OCI-LY7 (cell line): ENCODE measurements around the gene CST9. TPM values are rescaled to one million over a fixed set of nuclear protein-coding genes. Genes with fewer than 3 reads are reported as not detected.

Experiments
- BruUV-seq: library from RNA; stranded (reverse); fragments of 400-500 nt; replicated peaks from 2 replicates; lab custom pipeline; 2021; lab: Mats Ljungman, UMichigan
- CTCF ChIA-PET: fragments of 300-600 bp; sonication (Branson Sonifier 250); formaldehyde crosslinking; loops from one replicate; lab custom pipeline; 2022; ENCODE audit warnings: antibody characterized with exemption; ENCODE audit not compliant: unreplicated experiment; lab: Charles Lee
- POLR2A ChIA-PET: fragments of 300-600 bp; sonication (Branson Sonifier 250); formaldehyde crosslinking; loops from one replicate; lab custom pipeline; 2022; ENCODE audit warnings: antibody characterized with exemption; lab: Charles Lee
- DNase-seq: peaks from one replicate; pipeline ENCODE4 v3.0.0-alpha.2; 2015; ENCODE audit warnings: low spot score
- H2AFZ ChIP-seq: fragments of 200-600 bp; sonication (generic), shearing (Covaris generic); 2 replicates; pipeline ENCODE4 v1.6.1; 2014; ENCODE audit warnings: mild to moderate bottlenecking, antibody characterized with exemption, low read length, moderate library complexity
- H3K27ac ChIP-seq: fragments of 200-600 bp; sonication (generic); 2 replicates; pipeline ENCODE4 v1.5.1; 2014; ENCODE audit warnings: mixed run types, low read depth, mild to moderate bottlenecking, moderate library complexity, low read length, inconsistent platforms; ENCODE audit not compliant: poor library complexity, severe bottlenecking
- H3K36me3 ChIP-seq: fragments of 200-600 bp; sonication (generic); 2 replicates; pipeline ENCODE4 v1.6.1; 2014; ENCODE audit warnings: mild to moderate bottlenecking, antibody characterized with exemption, low read length, moderate library complexity, mixed read lengths; ENCODE audit not compliant: insufficient read depth
- H3K4me1 ChIP-seq: fragments of 200-600 bp; sonication (generic); 2 replicates; pipeline ENCODE4 v1.5.1; 2014; ENCODE audit warnings: mild to moderate bottlenecking, low read length; ENCODE audit not compliant: insufficient read depth, poor library complexity, severe bottlenecking
- H3K4me2 ChIP-seq: fragments of 200-600 bp; sonication (generic); 2 replicates; pipeline ENCODE4 v1.6.1; 2014; ENCODE audit warnings: mild to moderate bottlenecking, low read length
- H3K4me3 ChIP-seq: fragments of 200-600 bp; sonication (generic); 2 replicates; pipeline ENCODE4 v1.5.1; 2014; ENCODE audit warnings: mild to moderate bottlenecking, low read depth, low read length; ENCODE audit not compliant: poor library complexity, severe bottlenecking
- H3K79me2 ChIP-seq: fragments of 200-600 bp; sonication (generic); 2 replicates; pipeline ENCODE4 v1.6.1; 2016; ENCODE audit warnings: low read depth, mild to moderate bottlenecking, low read length, moderate library complexity, mixed read lengths; ENCODE audit not compliant: insufficient read depth
- H3K9me2 ChIP-seq: fragments of 200-600 bp; sonication (generic); 2 replicates; pipeline ENCODE4 v1.6.1; 2016; ENCODE audit warnings: mild to moderate bottlenecking, low read length, mixed read lengths; ENCODE audit not compliant: insufficient read depth
- H3K9me3 ChIP-seq: fragments of 200-600 bp; sonication (generic); 2 replicates; pipeline ENCODE4 v1.6.1; 2014; ENCODE audit warnings: mild to moderate bottlenecking, mixed run types, low read length, mixed read lengths
- H4K20me1 ChIP-seq: fragments of 200-600 bp; sonication (generic); 2 replicates; pipeline ENCODE4 v1.6.1; 2014; ENCODE audit warnings: mild to moderate bottlenecking, antibody characterized with exemption, low read length, moderate library complexity, mixed read lengths; ENCODE audit not compliant: insufficient read depth
- CTCF ChIP-seq: fragments of 200-600 bp; sonication (generic); conservative IDR thresholded peaks from 2 replicates; pipeline ENCODE4 v1.5.1; 2014; ENCODE audit warnings: mild to moderate bottlenecking, antibody characterized with exemption, low read length, moderate library complexity, mixed read lengths
- EZH2phosphoT487 ChIP-seq: fragments of 200-600 bp; sonication (generic); IDR thresholded peaks from 2 replicates; pipeline ENCODE4 v1.6.1; 2018; ENCODE audit warnings: low read depth, borderline replicate concordance, mild to moderate bottlenecking, mixed run types, antibody characterized with exemption, low read length, moderate library complexity, mixed read lengths
- intact Hi-C: fragments of 100-400 bp; cut with micrococcal nuclease; formaldehyde crosslinking; loops from one replicate; pipeline ENCODE4 v1.10.0; 2022; ENCODE audit not compliant: unreplicated experiment
- total RNA-seq, 2 experiments: library from RNA; depleted of rRNA in 1 of 2; stranded (reverse); fragments of >200 nt in 1 of 2; shearing (Covaris generic) in 1 of 2; gene quantifications; 2 replicates each; pipeline ENCODE4 v1.2.3, GENCODE V29; 2014 to 2022

Gene CST9
- total RNA-seq, 2 experiments from 2014 or later: not detected

- no peaks in the 10 kb centered on the region for H4K20me1 ChIP-seq
- no peaks in the 10 kb centered on the region for H3K79me2 ChIP-seq
- H3K4me2 ChIP-seq: no peak overlapping the region
- H3K9me3 ChIP-seq: no peaks in the 10 kb centered on the region
- H3K36me3 ChIP-seq: no peaks in the 10 kb centered on the region
- DNase-seq: no peak
- H3K4me3 ChIP-seq: no peak overlapping the region
- CTCF ChIA-PET: no interaction called here
- no peak overlapping the region for H3K27ac ChIP-seq
- H2AFZ ChIP-seq: no peak overlapping the region
- intact Hi-C loops: no loop called here
- BruUV-seq: no TSS peak
- no peaks in the 10 kb centered on the region for H3K4me1 ChIP-seq
- TF ChIP-seq CTCF: no peak
- no peak for TF ChIP-seq EZH2phosphoT487
- POLR2A ChIA-PET: no interaction called here
- H3K9me2 ChIP-seq: no peaks in the 10 kb centered on the region
Measured at GRCh38 chr20:23565503-23566045, 40.1 kb downstream of the CST9 start.

- POLR2A ChIA-PET: no interaction called here
- no peaks in the 10 kb centered on the region for H3K9me2 ChIP-seq
- H2AFZ ChIP-seq: no peak overlapping the region
Measured at GRCh38 chr20:23564927-23565326, 40.8 kb downstream of the CST9 start.

More at GRCh38 chr20:23564927-23565326, 40.8 kb downstream of the CST9 start:
- Histone ChIP-seq H4K20me1 (no peaks in the 10 kb centered on the region), H3K36me3 (no peaks in the 10 kb centered on the region), H3K4me3 (no peak overlapping the region), H3K79me2 (no peaks in the 10 kb centered on the region), H3K4me2 (no peak overlapping the region), H3K4me1 (no peaks in the 10 kb centered on the region), H3K27ac (no peak overlapping the region), H3K9me3 (no peaks in the 10 kb centered on the region)
- DNase-seq: no peak
- intact Hi-C loops: no loop called here
- BruUV-seq: no TSS peak
- no peak for TF ChIP-seq CTCF
- no peak for TF ChIP-seq EZH2phosphoT487
- CTCF ChIA-PET: no interaction called here
